Neural progenitor cell (in vitro differentiated cells): ENCODE measurements around the gene SLC18A3. TPM values are rescaled to one million over a fixed set of nuclear protein-coding genes. Genes with fewer than 3 reads are reported as not detected.
A peak's percentile ranks its signal among the peaks of the same experiment; 100 is the strongest.

ENCODE experiments used
- DNase-seq: peaks from one replicate; pipeline ENCODE4 v3.0.0-alpha.2; 2016; ENCODE audit warnings: low spot score
- H2AFZ ChIP-seq: fragments of 200-600 bp; sonication (generic); replicated peaks from 2 replicates; pipeline ENCODE4 v1.6.1; 2016; ENCODE audit warnings: antibody characterized with exemption
- H3F3A ChIP-seq: fragments of 200-600 bp; sonication (generic); 2 replicates; pipeline ENCODE4 v1.6.1; 2016; ENCODE audit warnings: antibody characterized with exemption, low read depth
- H3K27ac ChIP-seq: fragments of 200-600 bp; sonication (generic); 2 replicates; pipeline ENCODE4 v1.5.1; 2016; ENCODE audit warnings: mild to moderate bottlenecking
- H3K27me3 ChIP-seq: fragments of 200-600 bp; sonication (generic); 2 replicates; pipeline ENCODE4 v1.6.1; 2016; ENCODE audit warnings: mild to moderate bottlenecking, moderate library complexity
- H3K36me3 ChIP-seq: fragments of 200-600 bp; sonication (generic); 2 replicates; pipeline ENCODE4 v1.5.1; 2016
- H3K4me1 ChIP-seq: fragments of 200-600 bp; sonication (generic); 2 replicates; pipeline ENCODE4 v1.6.1; 2016; ENCODE audit warnings: mixed run types
- H3K4me2 ChIP-seq: fragments of 200-600 bp; sonication (generic); 2 replicates; pipeline ENCODE4 v1.6.1; 2016
- H3K4me3 ChIP-seq: fragments of 200-600 bp; sonication (generic); 2 replicates; pipeline ENCODE4 v1.5.1; 2016
- H3K79me2 ChIP-seq: fragments of 200-600 bp; sonication (generic); 2 replicates; pipeline ENCODE4 v1.6.1; 2016; ENCODE audit warnings: low read depth
- H3K9ac ChIP-seq: fragments of 200-600 bp; sonication (generic); 2 replicates; pipeline ENCODE4 v1.6.1; 2016
- H3K9me3 ChIP-seq: fragments of 200-600 bp; sonication (generic); 2 replicates; pipeline ENCODE4 v1.5.1; 2016; ENCODE audit warnings: low read depth
- H4K20me1 ChIP-seq: fragments of 200-600 bp; sonication (generic); 2 replicates; pipeline ENCODE4 v1.6.1; 2016; ENCODE audit warnings: low read depth
- H3K27ac Mint-ChIP-seq: 3 replicates; pipeline ENCODE4 v1.8.0; 2021; ENCODE audit warnings: mixed read lengths
- H3K27me3 Mint-ChIP-seq: 2 replicates; pipeline ENCODE4 v1.8.0; 2022; ENCODE audit warnings: low read depth, mild to moderate bottlenecking, inconsistent platforms, moderate library complexity, mixed read lengths; ENCODE audit not compliant: insufficient read depth
- H3K36me3 Mint-ChIP-seq: 3 replicates; pipeline ENCODE4 v1.8.0; 2021; ENCODE audit warnings: mixed read lengths
- H3K4me1 Mint-ChIP-seq: 3 replicates; pipeline ENCODE4 v1.8.0; 2021; ENCODE audit warnings: mixed read lengths
- H3K4me3 Mint-ChIP-seq: 3 replicates; pipeline ENCODE4 v1.8.0; 2021; ENCODE audit warnings: mild to moderate bottlenecking, moderate library complexity, mixed read lengths
- H3K9me3 Mint-ChIP-seq: 3 replicates; pipeline ENCODE4 v1.8.0; 2020; ENCODE audit warnings: mixed read lengths
- EZH2 ChIP-seq: fragments of 200-600 bp; sonication (generic); IDR thresholded peaks from 2 replicates; pipeline ENCODE4 v1.6.1; 2017; ENCODE audit warnings: antibody characterized with exemption, mild to moderate bottlenecking, moderate library complexity
- EZH2phosphoT487 ChIP-seq: fragments of 200-600 bp; sonication (generic); IDR thresholded peaks from 2 replicates; pipeline ENCODE4 v1.6.1; 2017; ENCODE audit warnings: antibody characterized with exemption
- total RNA-seq: library from RNA; depleted of rRNA; stranded (reverse); fragments of >200 nt; gene quantifications from 2 replicates; pipeline ENCODE4 v1.2.3, GENCODE V29; 2015; ENCODE audit warnings: low replicate concordance
- TF ChIP-seq, protein P1 (sequence below): fragments of 200-600 bp; sonication (generic); IDR thresholded peaks from 2 replicates; pipeline ENCODE4 v1.5.1; 2017; ENCODE audit warnings: antibody characterized with exemption, mild to moderate bottlenecking

The SLC18A3 gene
- total RNA-seq, 1 donor from 2014 or later = not detected

DNA sequence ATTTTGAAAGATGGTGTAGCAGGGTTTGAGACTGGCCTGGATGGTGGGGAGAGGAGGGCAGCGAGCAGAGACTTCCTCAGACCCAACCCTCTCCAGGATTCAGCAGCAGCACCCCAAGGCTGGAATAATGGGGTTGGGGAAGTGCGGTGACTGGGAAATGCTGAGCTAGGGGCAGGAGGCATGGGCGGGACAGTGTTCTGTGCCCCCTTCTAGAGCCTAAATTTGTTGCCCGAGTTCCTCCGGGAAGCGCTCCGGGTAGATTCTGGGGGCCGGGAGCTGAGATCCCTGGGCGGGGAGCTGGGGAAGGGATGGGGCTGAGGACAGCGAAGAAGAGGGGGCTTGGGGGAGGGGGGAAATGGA, 3.8 kb downstream of the SLC18A3 start, which contains the start of gene CHAT:
CHAT (plus strand) TSS at position 156 of the 360 bp plus-strand sequence; CDS start at position 309, 153 bp downstream.
- Histone ChIP-seq H2AFZ (no peak within 1 kb of the TSS), H3K4me3 (peak within 1 kb of the TSS; percentile 34), H3K27ac (no peak within 1 kb of the TSS), H3F3A (peaks cover 2% of the 10 kb centered on the region), H3K9me3 (no peaks in the 10 kb centered on the region), H4K20me1 (peaks cover 58% of the 10 kb centered on the region), H3K4me2 (peak within 1 kb of the TSS; percentile 74), H3K4me1 (peaks cover 21% of the 10 kb centered on the region), H3K9ac (no peak within 1 kb of the TSS), H3K27me3 (peaks cover 100% of the 10 kb centered on the region), H3K79me2 (no peaks in the 10 kb centered on the region), H3K36me3 (no peaks in the 10 kb centered on the region)
- peaks cover 25% of the 10 kb centered on the region for H3K4me1 Mint-ChIP-seq
- DNase-seq = no peak
- H3K36me3 Mint-ChIP-seq = no peaks in the 10 kb centered on the region
- no peaks in the 10 kb centered on the region for H3K9me3 Mint-ChIP-seq
- H3K27ac Mint-ChIP-seq = no peak within 1 kb of the TSS
- peak within 1 kb of the TSS; percentile 83 for H3K4me3 Mint-ChIP-seq
- H3K27me3 Mint-ChIP-seq = peaks cover 79% of the 10 kb centered on the region
- TF ChIP-seq EZH2 = peak; percentile 61
- TF ChIP-seq, protein P1, sequence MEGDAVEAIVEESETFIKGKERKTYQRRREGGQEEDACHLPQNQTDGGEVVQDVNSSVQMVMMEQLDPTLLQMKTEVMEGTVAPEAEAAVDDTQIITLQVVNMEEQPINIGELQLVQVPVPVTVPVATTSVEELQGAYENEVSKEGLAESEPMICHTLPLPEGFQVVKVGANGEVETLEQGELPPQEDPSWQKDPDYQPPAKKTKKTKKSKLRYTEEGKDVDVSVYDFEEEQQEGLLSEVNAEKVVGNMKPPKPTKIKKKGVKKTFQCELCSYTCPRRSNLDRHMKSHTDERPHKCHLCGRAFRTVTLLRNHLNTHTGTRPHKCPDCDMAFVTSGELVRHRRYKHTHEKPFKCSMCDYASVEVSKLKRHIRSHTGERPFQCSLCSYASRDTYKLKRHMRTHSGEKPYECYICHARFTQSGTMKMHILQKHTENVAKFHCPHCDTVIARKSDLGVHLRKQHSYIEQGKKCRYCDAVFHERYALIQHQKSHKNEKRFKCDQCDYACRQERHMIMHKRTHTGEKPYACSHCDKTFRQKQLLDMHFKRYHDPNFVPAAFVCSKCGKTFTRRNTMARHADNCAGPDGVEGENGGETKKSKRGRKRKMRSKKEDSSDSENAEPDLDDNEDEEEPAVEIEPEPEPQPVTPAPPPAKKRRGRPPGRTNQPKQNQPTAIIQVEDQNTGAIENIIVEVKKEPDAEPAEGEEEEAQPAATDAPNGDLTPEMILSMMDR = no peak

DNA sequence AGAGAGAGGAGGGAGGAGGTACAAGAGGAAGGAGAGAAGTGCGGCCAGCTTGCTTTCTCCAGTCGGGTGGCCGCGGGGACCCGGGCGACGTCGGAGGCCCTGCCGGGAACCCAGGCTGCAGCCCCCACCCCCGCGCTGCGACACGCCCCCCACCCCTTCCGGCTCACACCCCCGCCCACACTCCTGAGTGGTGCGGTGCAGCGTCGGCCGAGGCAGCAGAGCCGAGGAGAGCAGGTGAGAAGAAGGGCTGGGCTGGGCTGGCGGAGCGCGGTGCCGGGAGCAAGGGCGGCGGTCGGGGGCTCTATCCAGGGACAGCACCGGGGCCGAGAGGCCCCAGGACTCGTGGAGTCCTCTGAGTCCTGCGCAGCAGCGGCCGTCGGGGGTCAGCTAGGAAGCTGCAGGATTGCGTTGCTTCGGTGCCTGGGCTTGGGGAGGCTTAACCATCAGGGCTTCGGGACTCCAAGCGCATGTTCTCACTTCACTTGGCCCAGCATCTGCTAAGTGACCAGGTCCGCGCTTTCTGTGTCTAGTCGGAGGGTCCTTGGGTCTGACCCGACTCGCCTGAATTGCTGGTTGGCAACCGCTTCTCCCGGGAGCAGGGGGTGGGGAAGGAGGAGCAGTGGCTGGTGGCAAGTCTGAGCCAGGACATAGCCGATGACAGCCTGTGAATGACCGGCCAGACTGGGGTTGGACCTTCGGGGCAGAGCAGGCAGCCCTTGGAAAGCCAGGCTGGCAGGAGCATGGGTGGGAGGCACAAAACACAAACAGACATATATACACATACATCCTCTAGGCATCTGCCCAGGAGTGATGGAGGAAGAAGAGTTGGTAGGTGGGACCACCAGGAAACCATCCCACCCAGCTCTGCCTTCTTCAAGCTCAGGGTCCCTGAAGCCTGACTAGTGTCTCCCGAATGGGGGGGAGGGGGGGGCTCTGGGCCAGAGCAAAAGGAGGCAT, 4.4 kb downstream of the SLC18A3 start:
- Mint-ChIP-seq H3K4me1 (peaks cover 25% of the 10 kb centered on the region), H3K36me3 (no peaks in the 10 kb centered on the region), H3K27ac (no peak overlapping the region), H3K4me3 (peak overlapping the region; percentile 64), H3K27me3 (peaks cover 76% of the 10 kb centered on the region), H3K9me3 (no peaks in the 10 kb centered on the region)
- Histone ChIP-seq H3K4me3 (peak overlapping the region; percentile 34), H3K4me1 (peaks cover 15% of the 10 kb centered on the region), H3K27me3 (peaks cover 100% of the 10 kb centered on the region), H3K36me3 (no peaks in the 10 kb centered on the region), H3F3A (no peaks in the 10 kb centered on the region), H3K9me3 (no peaks in the 10 kb centered on the region), H3K79me2 (no peaks in the 10 kb centered on the region), H2AFZ (no peak overlapping the region), H3K27ac (no peak overlapping the region), H3K4me2 (peak overlapping the region; percentile 74), H4K20me1 (peaks cover 52% of the 10 kb centered on the region), H3K9ac (no peak overlapping the region)
- peak; percentile 77 for TF ChIP-seq EZH2
- TF ChIP-seq EZH2phosphoT487 = peak; percentile 85
- TF ChIP-seq, protein P1 = no peak
- DNase-seq = peak; percentile 27

DNA sequence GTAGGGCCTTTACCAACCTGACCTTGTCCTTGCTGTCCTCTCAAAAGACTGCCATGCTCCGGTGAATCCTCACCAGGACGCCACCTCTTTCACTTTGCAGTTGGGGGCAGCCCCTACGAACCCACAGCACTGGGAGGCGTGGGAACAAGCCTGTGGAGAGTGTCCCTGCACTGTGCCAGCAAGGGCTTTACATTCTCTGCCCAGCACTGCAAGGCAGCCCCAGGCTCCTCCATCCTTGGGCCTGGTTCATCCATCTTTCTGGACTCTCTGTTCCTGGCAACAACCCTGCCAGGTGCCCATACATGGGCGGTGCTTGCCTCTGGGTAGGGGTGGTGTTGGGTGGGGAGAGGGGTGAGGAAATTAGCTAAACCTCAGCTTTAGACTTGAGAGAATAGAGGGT, 5.1 kb downstream of the SLC18A3 start:
- H3K27me3 Mint-ChIP-seq = peaks cover 74% of the 10 kb centered on the region
- no peak for DNase-seq
- H3K4me3 ChIP-seq = no peak overlapping the region

More for the DNA sequence above, 5.1 kb downstream of the SLC18A3 start:
- no peaks in the 10 kb centered on the region for H3K9me3 Mint-ChIP-seq
- peaks cover 25% of the 10 kb centered on the region for H3K4me1 Mint-ChIP-seq
- H3K36me3 Mint-ChIP-seq = no peaks in the 10 kb centered on the region
- no peaks in the 10 kb centered on the region for H3F3A ChIP-seq
- H3K4me1 ChIP-seq = peaks cover 11% of the 10 kb centered on the region
- no peaks in the 10 kb centered on the region for H3K79me2 ChIP-seq
- no peak overlapping the region for H3K4me2 ChIP-seq
- no peak overlapping the region for H3K9ac ChIP-seq
- no peak overlapping the region for H2AFZ ChIP-seq
- H3K27me3 ChIP-seq = peaks cover 97% of the 10 kb centered on the region
- no peak overlapping the region for H3K27ac Mint-ChIP-seq
- TF ChIP-seq EZH2phosphoT487 (no peak), EZH2 (no peak)
- TF ChIP-seq, protein P1 = no peak
- H3K9me3 ChIP-seq = no peaks in the 10 kb centered on the region
- H3K27ac ChIP-seq = no peak overlapping the region
- H3K4me3 Mint-ChIP-seq = no peak overlapping the region
- peaks cover 45% of the 10 kb centered on the region for H4K20me1 ChIP-seq
- no peaks in the 10 kb centered on the region for H3K36me3 ChIP-seq
